ENCODE measurements around the gene SEPTIN1. TPM values are rescaled to one million over a fixed set of nuclear protein-coding genes. Genes with fewer than 3 reads are reported as not detected.
"Not testable (repeated sequence)": the region's sequence is repeated elsewhere in the genome, so short reads cannot be mapped to it uniquely, and the experiment has no call there.

Gene SEPTIN1
- total RNA-seq, 2 donors from 2014 or later = 198 to 216 TPM

DNA sequence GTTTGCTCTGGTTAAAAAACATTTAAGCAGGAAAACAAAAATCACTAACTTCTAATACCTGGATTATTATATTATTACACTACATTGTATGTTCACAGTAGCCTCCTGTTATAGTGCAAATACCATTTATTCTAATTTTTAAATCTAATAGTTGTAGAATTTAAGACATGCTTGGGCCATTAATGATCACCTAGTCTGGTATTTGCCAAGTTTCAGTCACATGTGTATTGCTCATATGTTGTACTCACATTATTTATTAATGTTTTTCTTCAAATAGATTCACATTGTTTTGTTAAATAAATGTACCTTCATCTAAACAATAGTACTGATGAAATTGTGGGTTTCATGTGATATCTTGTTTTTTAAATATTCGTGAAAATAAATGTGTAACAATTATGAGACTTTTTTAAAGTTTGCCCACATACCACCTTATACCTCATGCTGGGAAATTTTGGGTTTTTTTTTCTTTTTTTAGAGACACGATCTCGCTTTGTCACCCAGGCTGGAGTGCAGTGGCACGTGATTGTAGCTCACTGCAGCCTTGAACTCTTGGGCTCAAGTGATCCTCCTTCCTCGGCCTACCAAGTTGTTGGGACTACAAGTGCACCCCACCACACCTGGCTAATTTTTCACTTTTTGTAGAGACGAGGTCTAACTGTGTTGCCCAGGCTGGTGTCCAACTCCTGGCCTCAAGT lies 30.9 kb upstream of the SEPTIN1 start:
- Mint-ChIP-seq H3K27ac (no peak overlapping the region), H3K36me3 (ENCODE audit: low read depth) (peaks cover 62% of the 10 kb centered on the region)

DNA sequence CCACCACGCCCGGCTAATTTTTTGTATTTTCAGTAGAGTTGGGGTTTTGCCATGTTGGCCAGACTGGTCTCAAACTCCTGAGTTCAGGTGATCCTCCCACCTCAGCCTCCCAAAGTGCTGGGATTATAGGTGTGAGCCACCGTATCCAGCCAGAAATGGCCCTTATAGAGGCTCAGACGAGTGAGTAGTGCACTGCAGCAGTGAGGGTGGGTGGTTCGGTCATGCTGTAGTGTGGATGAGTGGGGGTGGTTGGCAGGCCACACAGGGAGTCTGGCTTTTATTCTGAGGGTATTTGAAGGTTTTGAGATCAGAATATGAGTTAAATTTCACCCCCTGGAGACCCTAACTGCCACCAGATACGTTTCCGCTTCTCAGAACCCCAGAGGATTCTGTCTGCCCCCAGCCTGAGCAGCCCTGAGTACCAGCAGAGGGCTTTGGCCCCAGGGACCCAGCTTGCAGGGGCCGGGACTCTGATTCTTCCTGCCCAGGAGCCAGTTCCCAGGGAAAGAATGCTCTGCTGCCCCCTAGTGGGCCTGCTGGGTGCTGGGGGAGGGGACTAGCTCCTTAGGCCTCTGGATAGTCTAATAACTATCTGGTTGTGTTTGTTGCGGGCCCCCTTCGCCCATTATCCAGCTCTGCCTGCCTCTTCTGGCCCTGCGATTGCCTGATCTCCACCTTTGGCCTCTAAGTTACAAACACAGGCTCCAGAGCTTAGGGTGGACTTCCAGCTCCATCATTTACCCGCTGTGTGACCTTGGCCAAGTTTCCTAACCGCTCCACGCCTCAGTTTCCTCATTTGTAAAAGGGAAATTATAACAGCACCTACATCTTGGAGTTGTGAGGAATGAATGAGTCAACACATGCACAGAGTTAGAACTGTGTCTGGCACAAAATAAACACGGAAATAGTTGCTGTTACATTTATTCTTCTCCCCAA lies 27.0 kb upstream of the SEPTIN1 start:
- ATAC-seq (replicated peaks) = peak; percentile 59
- H3K9me3 Mint-ChIP-seq = no peaks in the 10 kb centered on the region
- peaks cover 16% of the 10 kb centered on the region for H3K4me1 Mint-ChIP-seq
- H3K4me3 Mint-ChIP-seq = peak overlapping the region; percentile 90
- no peak overlapping the region for H3K27ac Mint-ChIP-seq
- H3K36me3 Mint-ChIP-seq (ENCODE audit: low read depth) = peaks cover 41% of the 10 kb centered on the region
- H3K27me3 Mint-ChIP-seq = no peaks in the 10 kb centered on the region

More for the DNA sequence above, 30.9 kb upstream of the SEPTIN1 start:
- H3K27me3 Mint-ChIP-seq = no peaks in the 10 kb centered on the region
- no peak for ATAC-seq (replicated peaks)
- no peak overlapping the region for H3K4me3 Mint-ChIP-seq
- H3K9me3 Mint-ChIP-seq = no peaks in the 10 kb centered on the region
- H3K4me1 Mint-ChIP-seq = peaks cover 28% of the 10 kb centered on the region

DNA sequence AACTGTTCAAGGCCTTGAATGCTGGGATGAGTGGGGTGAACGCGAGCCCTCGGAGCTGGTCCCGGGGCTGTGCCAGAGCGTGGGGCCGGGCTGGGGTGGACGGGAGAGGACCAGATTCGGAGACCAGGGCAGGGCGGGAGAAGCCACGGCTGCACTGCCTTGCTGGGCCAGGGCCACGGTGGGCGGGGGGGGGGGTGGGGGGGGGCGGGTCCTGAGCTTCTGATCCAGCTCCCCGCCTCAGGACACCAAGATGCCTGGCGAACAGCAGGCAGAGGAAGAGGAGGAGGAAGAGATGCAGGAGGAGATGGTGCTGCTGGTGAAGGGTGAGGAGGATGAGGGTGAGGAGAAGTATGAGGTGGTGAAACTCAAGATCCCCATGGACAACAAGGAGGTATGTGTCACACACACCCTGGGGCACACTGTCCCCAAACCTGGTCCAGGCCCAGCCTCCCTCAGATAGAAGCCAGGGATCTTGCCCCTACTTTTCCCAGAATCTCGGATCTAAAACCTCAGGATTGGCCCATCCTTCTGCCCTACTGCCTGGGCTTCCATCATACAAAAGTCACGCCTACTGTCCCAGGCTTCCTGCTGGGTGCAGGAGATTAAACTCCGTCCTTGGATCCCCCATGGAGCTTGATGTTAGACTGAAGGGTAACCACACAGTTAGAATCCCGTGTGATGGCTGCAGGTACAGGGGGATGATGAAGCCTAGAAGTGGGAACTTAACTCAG lies 25.6 kb upstream of the SEPTIN1 start:
- peaks cover 16% of the 10 kb centered on the region for H3K4me1 Mint-ChIP-seq
- H3K4me3 Mint-ChIP-seq = peak overlapping the region; percentile 90
- no peak for ATAC-seq (replicated peaks)
- H3K27me3 Mint-ChIP-seq = no peaks in the 10 kb centered on the region
- H3K9me3 Mint-ChIP-seq = no peaks in the 10 kb centered on the region
- peaks cover 28% of the 10 kb centered on the region for H3K36me3 Mint-ChIP-seq (ENCODE audit: low read depth)
- H3K27ac Mint-ChIP-seq = peak overlapping the region; percentile 50

DNA sequence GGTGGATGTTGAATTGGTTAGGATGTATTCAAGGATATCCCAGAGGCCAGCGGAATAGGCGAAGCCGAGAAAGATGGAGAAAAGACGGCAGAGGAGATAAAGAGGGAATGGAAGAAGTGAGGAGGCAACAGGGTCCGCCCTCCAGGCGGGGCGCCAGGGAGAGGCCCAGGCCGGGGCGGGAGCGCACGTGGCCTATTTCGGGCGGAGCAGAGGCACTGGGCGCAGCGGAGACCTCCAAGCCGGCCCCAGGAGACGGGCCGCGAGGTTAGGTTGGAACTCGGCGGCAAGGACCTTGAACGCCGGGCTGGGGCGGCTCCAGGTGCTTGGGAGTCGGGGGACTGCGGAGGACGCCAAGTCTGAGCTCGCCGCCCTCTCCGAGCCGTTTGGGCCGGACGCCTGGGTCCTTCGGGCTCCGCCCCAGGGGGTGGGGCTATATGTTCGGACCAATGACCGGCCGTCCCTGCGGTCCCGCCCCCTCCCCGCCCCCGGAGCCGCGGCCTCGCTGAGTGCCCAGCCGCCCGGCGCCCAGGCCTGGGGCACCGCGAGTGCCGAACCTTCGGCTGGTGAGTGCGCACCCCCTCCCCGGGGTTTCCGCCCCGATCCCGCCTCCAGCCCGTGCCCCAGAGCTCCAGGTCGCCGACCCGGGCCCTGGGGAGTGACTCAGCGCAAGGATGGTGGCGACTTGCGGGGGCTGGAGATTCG lies 24.9 kb upstream of the SEPTIN1 start, which contains the start of gene ZNF771:
ZNF771 (plus strand) TSS at position 505 of the 702 bp plus-strand sequence. CDS start 448 bp downstream, outside the sequence.
- peak; percentile 91 for ATAC-seq (replicated peaks)
- Mint-ChIP-seq H3K36me3 (ENCODE audit: low read depth) (peaks cover 21% of the 10 kb centered on the region), H3K27me3 (no peaks in the 10 kb centered on the region), H3K27ac (peak within 1 kb of the TSS; percentile 83), H3K9me3 (no peaks in the 10 kb centered on the region), H3K4me1 (peaks cover 15% of the 10 kb centered on the region), H3K4me3 (peak within 1 kb of the TSS; percentile 90)

DNA sequence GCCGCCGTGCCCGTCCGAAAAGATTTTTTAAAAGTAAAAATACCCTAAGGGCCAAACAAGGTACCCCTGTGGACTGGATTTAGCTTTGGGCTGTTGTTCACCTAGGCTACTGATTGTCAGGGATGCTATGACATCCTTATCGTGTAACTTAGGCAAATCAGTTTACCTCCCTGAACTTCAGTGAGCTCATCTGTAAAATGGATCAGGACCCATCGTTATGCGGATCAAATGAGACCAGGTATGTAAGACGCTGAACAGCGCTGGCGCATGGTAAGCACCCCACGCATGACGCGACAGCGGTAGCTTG lies 24.4 kb upstream of the SEPTIN1 start:
- H3K9me3 Mint-ChIP-seq = no peaks in the 10 kb centered on the region
- peak overlapping the region; percentile 90 for H3K4me3 Mint-ChIP-seq
- peaks cover 10% of the 10 kb centered on the region for H3K4me1 Mint-ChIP-seq
- H3K27ac Mint-ChIP-seq = peak overlapping the region; percentile 83
- peaks cover 16% of the 10 kb centered on the region for H3K36me3 Mint-ChIP-seq (ENCODE audit: low read depth)
- no peaks in the 10 kb centered on the region for H3K27me3 Mint-ChIP-seq
- peak; percentile 22 for ATAC-seq (replicated peaks)

DNA sequence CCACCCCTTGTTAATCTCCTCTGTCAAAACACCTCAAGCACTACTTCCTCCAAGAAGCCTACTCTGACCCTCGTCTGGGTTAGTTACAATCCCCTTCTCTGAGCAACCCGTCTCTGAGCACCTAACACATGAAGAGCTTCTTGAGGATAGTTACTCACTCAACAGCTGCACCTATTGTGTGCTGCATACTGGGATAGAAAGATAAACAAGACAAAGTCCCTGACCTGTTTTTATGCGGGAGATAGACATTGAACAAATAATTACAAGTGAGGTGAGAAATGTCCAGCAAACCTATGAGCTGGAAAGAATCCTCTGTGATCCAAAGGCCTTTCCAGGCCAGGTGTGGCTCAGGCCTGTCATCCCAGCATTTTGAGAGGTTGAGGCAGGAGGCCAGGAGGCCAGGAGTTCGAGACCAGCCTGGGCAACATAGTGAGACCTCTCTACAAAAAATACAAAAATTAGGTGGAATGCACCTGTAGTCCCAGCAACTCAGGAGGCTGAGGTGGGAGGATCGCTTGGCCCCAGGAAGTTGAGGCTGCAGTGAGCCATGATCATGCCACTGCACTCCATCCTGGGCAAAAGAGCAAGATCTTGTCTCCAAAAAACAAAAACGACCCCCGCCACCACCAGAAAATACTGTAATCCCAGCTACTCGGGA lies 19.5 kb upstream of the SEPTIN1 start:
- no peaks in the 10 kb centered on the region for H3K27me3 Mint-ChIP-seq
- H3K36me3 Mint-ChIP-seq (ENCODE audit: low read depth) = peaks cover 13% of the 10 kb centered on the region
- ATAC-seq (replicated peaks) = no peak
- H3K4me3 Mint-ChIP-seq = peak overlapping the region; percentile 90
- H3K9me3 Mint-ChIP-seq = no peaks in the 10 kb centered on the region
- H3K4me1 Mint-ChIP-seq = peaks cover 5% of the 10 kb centered on the region
- no peak overlapping the region for H3K27ac Mint-ChIP-seq

DNA sequence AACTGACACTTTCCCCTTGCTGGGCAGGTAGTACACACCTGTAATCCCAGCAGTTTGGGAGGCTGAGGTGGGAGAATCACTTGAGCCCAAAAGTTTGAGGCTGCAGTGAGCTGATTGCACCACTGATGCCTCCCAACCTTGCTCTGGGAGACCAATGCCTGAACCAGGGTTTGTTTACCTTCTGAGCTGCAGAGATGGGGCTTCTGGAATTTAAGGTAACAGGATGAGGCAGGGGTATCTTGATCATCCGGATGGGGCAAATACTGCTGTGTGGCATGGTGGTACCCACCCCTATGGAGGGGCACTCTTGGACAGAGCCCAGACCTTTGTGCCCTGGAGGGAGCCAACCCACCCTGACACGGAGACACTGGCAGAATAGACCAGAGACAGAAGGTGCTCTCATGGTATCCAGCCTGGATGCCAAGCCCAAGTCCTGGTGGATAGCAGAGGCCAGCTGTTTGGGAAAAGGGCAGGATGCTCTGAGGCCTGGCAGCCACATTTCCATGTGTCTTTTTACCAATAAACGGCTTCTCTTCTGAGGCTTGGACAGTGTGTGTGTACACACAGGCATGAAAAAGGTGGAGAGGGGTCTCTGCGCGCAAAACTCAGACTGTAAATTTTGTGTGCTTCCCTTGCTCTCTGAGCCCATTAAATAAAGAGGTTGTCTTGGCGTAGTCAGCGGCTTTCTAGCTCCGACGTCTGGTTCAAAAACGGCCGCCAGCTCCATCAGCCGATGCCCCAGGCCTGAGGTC lies 17.2 kb upstream of the SEPTIN1 start:
- peaks cover 22% of the 10 kb centered on the region for H3K36me3 Mint-ChIP-seq (ENCODE audit: low read depth)
- ATAC-seq (replicated peaks) = no peak
- no peaks in the 10 kb centered on the region for H3K9me3 Mint-ChIP-seq
- no peaks in the 10 kb centered on the region for H3K27me3 Mint-ChIP-seq
- H3K4me1 Mint-ChIP-seq = peaks cover 16% of the 10 kb centered on the region
- H3K4me3 Mint-ChIP-seq = peak overlapping the region; percentile 90
- H3K27ac Mint-ChIP-seq = peak overlapping the region; percentile 93

DNA sequence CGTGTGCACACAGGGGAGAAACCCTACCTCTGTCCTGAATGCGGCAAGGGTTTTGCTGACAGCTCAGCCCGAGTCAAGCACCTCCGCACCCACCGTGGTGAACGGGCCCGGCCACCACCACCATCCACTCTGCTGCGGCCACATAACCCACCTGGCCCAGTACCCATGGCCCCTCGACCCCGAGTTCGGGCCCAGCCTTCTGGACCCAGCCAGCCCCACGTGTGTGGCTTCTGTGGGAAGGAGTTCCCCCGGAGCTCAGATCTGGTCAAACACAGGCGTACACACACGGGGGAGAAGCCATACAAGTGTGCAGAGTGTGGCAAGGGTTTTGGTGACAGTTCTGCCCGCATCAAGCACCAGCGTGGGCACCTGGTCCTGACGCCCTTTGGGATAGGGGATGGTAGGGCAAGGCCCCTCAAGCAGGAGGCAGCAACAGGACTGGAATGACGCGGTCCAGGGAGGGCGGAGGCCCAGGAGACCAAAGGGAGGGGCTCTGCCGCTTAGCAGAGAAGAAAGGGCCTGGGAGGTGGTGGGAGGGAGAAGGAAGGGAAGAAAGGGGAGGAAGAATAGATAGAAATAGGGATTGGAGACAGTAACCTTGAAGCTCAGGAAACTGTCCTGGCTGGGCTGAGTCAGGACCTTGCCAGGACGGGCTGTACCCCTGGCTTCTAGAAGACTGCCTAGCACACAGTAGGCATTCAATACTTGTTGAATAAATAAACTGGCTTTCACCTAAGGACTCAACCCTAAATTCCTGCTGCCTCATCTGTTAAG lies 16.5 kb upstream of the SEPTIN1 start:
- ATAC-seq (replicated peaks) = no peak
- H3K4me1 Mint-ChIP-seq = peaks cover 20% of the 10 kb centered on the region
- H3K36me3 Mint-ChIP-seq (ENCODE audit: low read depth) = peaks cover 22% of the 10 kb centered on the region
- peak overlapping the region; percentile 90 for H3K4me3 Mint-ChIP-seq
- no peaks in the 10 kb centered on the region for H3K27me3 Mint-ChIP-seq
- no peaks in the 10 kb centered on the region for H3K9me3 Mint-ChIP-seq
- H3K27ac Mint-ChIP-seq = no peak overlapping the region

DNA sequence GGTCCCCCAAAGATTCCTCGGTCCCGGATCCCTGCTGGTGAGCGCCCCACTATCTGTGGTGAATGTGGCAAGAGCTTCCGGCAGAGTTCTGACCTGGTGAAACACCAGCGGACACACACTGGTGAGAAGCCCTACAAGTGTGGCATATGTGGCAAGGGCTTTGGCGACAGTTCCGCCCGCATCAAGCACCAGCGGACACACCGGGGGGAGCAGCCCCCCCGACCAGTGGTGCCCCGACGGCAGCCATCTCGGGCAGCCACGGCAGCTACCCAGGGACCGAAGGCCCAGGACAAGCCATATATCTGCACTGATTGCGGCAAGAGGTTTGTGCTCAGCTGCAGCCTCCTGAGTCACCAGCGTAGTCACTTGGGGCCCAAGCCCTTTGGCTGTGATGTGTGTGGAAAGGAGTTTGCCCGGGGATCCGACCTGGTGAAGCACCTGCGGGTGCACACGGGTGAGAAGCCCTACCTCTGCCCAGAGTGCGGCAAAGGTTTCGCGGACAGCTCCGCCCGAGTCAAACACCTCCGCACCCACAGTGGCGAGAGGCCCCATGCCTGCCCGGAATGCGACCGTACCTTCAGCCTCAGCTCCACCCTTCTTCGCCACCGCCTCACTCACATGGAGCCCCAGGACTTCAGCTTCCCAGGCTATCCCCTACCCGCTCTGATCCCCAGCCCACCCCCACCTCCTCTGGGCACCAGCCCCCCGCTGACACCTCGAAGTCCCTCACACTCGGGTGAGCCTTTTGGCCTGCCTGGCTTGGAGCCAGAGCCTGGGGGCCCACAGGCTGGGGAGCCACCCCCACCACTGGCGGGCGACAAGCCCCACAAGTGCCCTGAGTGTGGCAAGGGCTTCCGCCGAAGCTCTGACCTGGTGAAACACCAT lies 15.7 kb upstream of the SEPTIN1 start:
- H3K4me3 Mint-ChIP-seq = peak overlapping the region; percentile 90
- peaks cover 20% of the 10 kb centered on the region for H3K4me1 Mint-ChIP-seq
- H3K9me3 Mint-ChIP-seq = no peaks in the 10 kb centered on the region
- no peak overlapping the region for H3K27ac Mint-ChIP-seq
- ATAC-seq (replicated peaks) = no peak
- no peaks in the 10 kb centered on the region for H3K27me3 Mint-ChIP-seq
- peaks cover 22% of the 10 kb centered on the region for H3K36me3 Mint-ChIP-seq (ENCODE audit: low read depth)

DNA sequence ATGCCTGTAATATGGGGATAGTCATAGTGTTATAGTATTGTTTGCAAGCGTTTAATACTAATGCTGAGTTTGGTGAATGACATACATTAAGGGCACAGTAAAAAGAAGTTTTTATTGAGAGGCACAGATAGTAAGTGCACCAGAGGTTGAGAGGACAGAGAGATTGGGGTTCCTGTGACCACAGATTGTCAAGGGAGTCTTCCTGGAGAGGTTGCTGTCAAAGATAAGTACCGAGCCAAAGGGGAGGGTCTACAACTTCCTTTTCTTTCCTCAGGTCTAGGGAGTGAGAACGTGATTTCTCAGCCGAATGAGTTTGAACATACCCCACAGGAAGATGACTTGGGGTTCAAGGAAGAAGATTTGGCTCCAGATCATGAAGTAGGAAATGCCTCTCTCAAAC lies 14.7 kb upstream of the SEPTIN1 start:
- ATAC-seq (replicated peaks) = no peak
- H3K4me3 Mint-ChIP-seq = peak overlapping the region; percentile 97
- no peaks in the 10 kb centered on the region for H3K27me3 Mint-ChIP-seq
- H3K27ac Mint-ChIP-seq = peak overlapping the region; percentile 91
- peaks cover 20% of the 10 kb centered on the region for H3K4me1 Mint-ChIP-seq
- H3K36me3 Mint-ChIP-seq (ENCODE audit: low read depth) = peaks cover 22% of the 10 kb centered on the region
- no peaks in the 10 kb centered on the region for H3K9me3 Mint-ChIP-seq

DNA sequence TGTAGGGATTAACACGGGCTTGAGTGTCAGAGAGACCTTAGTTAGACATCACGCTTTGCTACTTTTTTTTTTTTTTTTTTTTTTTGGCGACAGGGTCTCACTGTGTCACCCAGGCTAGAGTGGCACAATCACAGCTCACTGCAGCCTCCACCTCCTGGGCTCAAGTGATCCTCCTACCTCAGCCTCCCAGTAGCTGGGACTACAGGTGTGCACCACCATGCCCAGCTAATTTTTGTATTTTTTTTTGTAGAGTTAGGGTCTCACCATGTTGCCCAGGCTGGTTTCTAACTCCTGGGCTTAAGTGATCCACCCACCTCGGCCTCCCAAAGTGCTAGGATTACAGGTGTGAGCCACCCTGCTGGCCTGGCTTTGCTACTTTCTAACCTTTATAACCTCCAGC lies 14.3 kb upstream of the SEPTIN1 start:
- H3K9me3 Mint-ChIP-seq; H3K27me3 Mint-ChIP-seq; ATAC-seq (replicated peaks): not testable (repeated sequence)
- peak overlapping the region; percentile 91 for H3K27ac Mint-ChIP-seq
- H3K36me3 Mint-ChIP-seq (ENCODE audit: low read depth) = peaks cover 22% of the 10 kb centered on the region
- peaks cover 20% of the 10 kb centered on the region for H3K4me1 Mint-ChIP-seq
- peak overlapping the region; percentile 97 for H3K4me3 Mint-ChIP-seq
